DOHH2 (cell line): ENCODE results near the gene PRDM10.

Experiments used
- CTCF ChIP-seq: fragments of 200-600 bp; sonication (generic); IDR thresholded peaks from one replicate; pipeline ENCODE4 v1.5.1; 2014; ENCODE audit warnings: antibody characterized with exemption, mild to moderate bottlenecking, low read depth, low read length; ENCODE audit not compliant: poor library complexity, severe bottlenecking
- EZH2phosphoT487 ChIP-seq: fragments of 200-600 bp; sonication (generic); IDR thresholded peaks from 2 replicates; pipeline ENCODE4 v1.6.1; 2017; ENCODE audit warnings: borderline replicate concordance, mild to moderate bottlenecking, antibody characterized with exemption, low read length, moderate library complexity, mixed read lengths

- TF ChIP-seq CTCF, result no peak
- no peak for TF ChIP-seq EZH2phosphoT487
Observed at GRCh38 chr11:129972611-129973010, 30.0 kb downstream of the PRDM10 start.
